Panc1 (cell line): ENCODE measurements around the gene FCGR3A.

Source experiments
- POLR2AphosphoS5 ChIP-seq: IDR thresholded peaks from 2 replicates; pipeline ENCODE4 v1.6.1; 2012; ENCODE audit warnings: mild to moderate bottlenecking, low read depth, low read length, moderate library complexity
- TCF7L2 ChIP-seq: IDR thresholded peaks from 2 replicates; pipeline ENCODE4 v1.6.1; 2011; ENCODE audit warnings: mild to moderate bottlenecking, low read depth, low read length, inconsistent platforms
- TF ChIP-seq, protein P1 (sequence below): fragments of 450-650 bp; IDR thresholded peaks from 2 replicates; pipeline ENCODE4 v1.5.1; 2017; ENCODE audit warnings: mild to moderate bottlenecking
- TF ChIP-seq, protein P2 (sequence below), 2 experiments: IDR thresholded peaks; 2 replicates each; pipeline ENCODE4 v1.6.1; 2011 to 2012; ENCODE audit warnings: low read depth in 2 of 2, control low read depth in 1 of 2, low read length in 1 of 2, mild to moderate bottlenecking in 1 of 2, moderate library complexity in 1 of 2; ENCODE audit not compliant: insufficient read depth in 1 of 2

DNA sequence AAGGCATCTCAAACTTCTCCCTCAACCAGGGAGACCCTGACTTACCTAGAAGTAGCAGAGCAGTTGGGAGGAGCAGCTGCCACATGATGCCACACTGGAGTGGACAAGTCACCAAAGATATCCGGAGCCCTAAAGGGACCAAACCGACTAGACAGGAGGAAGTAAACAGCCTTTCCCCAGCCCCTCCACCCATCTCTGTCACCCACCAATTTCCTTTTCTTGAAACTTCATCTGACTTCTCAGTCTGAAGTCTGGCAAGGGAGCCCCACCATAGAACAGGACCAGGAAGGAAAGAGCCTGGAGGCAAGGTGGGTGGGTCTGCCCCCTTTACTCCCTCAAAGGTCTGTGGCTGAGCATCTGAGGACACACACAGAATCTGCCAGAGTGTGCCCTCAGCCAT is at the start of gene FCGR3A:
- TF ChIP-seq, protein P1, sequence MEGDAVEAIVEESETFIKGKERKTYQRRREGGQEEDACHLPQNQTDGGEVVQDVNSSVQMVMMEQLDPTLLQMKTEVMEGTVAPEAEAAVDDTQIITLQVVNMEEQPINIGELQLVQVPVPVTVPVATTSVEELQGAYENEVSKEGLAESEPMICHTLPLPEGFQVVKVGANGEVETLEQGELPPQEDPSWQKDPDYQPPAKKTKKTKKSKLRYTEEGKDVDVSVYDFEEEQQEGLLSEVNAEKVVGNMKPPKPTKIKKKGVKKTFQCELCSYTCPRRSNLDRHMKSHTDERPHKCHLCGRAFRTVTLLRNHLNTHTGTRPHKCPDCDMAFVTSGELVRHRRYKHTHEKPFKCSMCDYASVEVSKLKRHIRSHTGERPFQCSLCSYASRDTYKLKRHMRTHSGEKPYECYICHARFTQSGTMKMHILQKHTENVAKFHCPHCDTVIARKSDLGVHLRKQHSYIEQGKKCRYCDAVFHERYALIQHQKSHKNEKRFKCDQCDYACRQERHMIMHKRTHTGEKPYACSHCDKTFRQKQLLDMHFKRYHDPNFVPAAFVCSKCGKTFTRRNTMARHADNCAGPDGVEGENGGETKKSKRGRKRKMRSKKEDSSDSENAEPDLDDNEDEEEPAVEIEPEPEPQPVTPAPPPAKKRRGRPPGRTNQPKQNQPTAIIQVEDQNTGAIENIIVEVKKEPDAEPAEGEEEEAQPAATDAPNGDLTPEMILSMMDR = no peak
- TF ChIP-seq POLR2AphosphoS5 (no peak), TCF7L2 (no peak)
- TF ChIP-seq, protein P2, sequence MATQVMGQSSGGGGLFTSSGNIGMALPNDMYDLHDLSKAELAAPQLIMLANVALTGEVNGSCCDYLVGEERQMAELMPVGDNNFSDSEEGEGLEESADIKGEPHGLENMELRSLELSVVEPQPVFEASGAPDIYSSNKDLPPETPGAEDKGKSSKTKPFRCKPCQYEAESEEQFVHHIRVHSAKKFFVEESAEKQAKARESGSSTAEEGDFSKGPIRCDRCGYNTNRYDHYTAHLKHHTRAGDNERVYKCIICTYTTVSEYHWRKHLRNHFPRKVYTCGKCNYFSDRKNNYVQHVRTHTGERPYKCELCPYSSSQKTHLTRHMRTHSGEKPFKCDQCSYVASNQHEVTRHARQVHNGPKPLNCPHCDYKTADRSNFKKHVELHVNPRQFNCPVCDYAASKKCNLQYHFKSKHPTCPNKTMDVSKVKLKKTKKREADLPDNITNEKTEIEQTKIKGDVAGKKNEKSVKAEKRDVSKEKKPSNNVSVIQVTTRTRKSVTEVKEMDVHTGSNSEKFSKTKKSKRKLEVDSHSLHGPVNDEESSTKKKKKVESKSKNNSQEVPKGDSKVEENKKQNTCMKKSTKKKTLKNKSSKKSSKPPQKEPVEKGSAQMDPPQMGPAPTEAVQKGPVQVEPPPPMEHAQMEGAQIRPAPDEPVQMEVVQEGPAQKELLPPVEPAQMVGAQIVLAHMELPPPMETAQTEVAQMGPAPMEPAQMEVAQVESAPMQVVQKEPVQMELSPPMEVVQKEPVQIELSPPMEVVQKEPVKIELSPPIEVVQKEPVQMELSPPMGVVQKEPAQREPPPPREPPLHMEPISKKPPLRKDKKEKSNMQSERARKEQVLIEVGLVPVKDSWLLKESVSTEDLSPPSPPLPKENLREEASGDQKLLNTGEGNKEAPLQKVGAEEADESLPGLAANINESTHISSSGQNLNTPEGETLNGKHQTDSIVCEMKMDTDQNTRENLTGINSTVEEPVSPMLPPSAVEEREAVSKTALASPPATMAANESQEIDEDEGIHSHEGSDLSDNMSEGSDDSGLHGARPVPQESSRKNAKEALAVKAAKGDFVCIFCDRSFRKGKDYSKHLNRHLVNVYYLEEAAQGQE (IDR thresholded peaks at IDR 0.05; ENCODE audit: insufficient read depth in 1 of 2, low read depth in 2 of 2, low read length in 1 of 2) = no peak
